Stimulated activated CD4-positive, alpha-beta T cell treated with anti-CD3 and anti-CD28 coated beads, TNF-alpha, amount 100 ng/mL, for 48 hours (primary cell): ENCODE results near the gene BSPRY.

Experiments
- DNase-seq, 3 donors: peaks; one replicate each; pipeline ENCODE4 v3.0.0-alpha.2; 2020; ENCODE audit warnings: low read depth in 3 of 3

The BSPRY gene

DNA sequence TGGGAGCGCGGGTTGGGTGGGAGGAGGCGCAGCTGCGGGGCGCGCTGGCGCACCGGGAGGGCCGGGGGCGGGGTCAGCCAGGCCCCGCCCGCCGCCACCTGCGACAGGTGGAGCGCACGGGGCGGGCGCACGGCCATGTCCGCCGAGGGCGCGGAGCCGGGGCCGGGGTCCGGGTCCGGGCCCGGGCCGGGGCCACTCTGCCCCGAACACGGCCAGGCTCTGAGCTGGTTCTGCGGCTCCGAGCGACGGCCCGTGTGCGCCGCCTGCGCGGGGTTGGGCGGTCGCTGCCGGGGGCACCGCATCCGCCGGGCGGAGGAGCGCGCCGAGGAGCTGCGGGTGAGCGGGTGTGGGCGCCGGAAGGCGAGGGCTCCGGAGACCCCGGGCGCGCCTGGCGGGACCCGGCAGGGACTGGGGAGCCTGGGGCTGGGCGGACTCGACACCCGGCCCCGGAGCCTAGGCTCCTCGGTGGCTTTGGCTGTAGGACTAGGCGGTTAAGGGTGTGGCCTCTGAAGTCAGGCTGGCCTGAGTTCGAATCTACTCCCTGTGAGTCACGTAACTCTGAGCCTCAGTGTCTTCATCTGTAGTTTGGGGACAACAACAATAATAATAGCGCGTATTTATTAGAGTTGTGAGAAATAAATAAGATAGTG is at the start of gene BSPRY:
Gene BSPRY, plus strand, starts transcription at position 97 of the 650 bp plus-strand sequence. Its CDS starts 39 bp downstream, at position 136.
- DNase-seq: no peak

DNA sequence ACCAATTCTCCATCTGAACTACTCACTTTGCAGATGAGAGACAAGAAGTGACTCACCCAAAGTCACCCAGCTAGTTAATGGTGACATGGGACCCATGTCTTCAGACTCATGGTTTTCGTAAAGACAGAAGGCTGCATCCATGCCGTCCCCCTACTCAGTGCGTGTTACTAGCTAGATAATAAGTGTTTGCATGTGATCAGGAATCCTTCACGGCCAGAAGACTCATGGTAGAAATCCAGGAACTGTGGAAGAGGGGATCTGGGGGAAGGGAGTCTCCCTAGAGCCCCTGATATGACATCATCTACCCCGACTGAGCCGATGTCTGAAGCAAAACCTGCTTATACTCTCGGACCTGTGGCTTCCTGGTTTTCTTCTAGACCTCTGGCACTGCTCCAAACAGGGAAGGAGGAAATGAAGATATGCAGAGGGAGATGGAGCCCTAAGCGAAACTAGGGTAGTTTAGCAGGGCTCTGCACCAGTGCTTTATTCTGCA is 49.5 kb upstream of the BSPRY start:
- no peak for DNase-seq

GRCh38 chr9:113301548-113301947 is 47.8 kb upstream of the BSPRY start:
- no peak for DNase-seq

GRCh38 chr9:113302792-113303418 is 46.4 kb upstream of the BSPRY start, which contains the start of gene RNF183:
RNF183 (minus strand) TSS chr9:113303376; CDS start chr9:113298184, 5,192 bp downstream.
- no peak for DNase-seq

DNA sequence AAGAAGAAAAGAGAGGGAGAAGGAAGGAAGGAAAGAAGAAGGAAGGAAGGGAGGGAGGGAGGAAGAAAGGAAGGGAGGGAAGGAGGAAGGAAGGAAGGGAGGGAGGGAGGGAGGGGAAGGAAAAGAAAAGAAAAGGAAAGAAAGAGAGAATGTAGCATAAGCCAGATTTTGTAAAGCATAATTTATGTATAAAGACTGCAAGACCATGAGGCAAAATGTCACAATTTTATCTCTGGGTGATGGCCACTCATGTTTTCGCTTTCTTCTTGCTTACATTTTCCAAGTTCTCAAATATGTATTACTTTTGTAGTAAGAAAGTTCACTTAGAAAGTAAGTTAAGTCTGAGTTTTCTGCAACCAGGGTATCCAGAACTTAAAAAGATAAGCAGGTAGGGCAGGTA is 42.8 kb upstream of the BSPRY start:
- DNase-seq: no peak

DNA sequence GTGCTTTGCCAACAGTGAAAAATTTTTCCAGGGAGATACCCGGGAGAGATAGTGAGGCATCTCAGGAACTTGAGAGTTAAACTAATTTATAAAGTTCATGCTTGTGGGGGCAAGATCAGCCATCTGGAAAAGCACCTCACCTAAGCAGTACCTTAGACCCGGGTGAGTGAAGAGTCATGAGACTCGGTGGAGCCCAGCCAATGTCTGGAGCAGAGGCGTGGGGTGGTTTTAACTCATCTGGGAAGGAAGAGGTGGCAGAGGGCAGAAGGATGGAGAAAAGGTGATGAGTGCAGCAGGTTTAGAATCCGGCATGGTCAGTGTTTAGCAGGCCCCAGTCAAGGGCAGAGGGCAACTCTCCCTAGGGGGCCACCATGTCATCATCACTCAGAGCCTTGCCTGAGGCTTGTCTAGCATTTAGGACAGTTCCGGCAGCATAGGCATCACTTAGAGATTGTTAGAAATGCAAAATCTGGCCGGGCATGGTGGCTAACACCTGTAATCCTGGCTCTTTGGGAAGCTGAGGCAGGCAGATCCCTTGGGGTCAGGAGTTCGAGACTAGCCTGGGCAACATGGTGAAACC is 41.9 kb upstream of the BSPRY start:
- DNase-seq: no peak

DNA sequence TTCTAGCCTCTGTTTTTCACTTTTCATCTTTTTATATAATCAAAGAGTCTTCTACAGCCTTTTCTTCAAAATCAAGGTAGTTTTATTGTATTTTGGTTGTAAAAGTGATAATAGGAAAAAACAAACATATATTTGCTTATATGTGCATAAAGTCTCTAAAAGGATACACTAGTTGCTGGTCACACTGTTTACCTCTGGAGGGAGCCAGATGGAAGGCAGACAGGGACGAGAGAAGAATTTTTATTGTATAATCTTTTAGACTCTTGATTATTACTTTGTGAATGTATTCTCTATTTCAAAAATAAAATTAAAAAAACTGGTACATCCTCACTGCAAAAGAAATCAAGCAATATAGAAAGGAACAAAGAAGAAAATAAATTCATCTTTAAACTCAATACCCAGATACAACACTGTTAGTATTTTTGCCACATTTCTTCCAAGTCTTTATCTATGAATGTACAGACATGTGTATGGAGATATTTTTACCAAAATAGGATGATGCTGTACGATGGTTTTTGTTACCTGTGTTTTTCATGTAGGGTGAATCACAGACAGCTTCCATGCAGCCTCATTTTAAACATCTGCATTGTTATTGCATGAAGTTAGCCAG is 40.0 kb upstream of the BSPRY start:
- DNase-seq: no peak

DNA sequence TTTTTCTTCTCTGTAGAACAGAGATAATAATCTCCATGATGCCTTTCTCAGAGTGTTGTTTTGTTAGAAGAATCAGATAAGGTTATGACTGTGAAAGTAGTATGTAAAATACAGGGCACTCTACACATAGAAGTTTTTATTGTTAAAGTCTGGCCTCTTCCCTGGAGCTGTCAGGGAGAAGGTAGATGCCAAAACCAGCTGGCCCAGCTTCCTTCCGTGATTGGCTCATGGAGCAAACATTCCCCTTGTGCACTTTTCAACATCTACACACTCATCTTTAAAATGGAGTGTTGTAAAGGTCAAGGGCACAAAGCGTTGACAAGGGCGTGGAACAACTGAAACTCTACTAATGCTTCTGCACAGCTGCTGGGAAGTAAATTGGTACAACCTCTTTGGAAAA is 38.8 kb upstream of the BSPRY start:
- DNase-seq: no peak

- DNase-seq: no peak
Measured at GRCh38 chr9:113311961-113312360, 37.4 kb upstream of the BSPRY start.

GRCh38 chr9:113313261-113313660 is 36.1 kb upstream of the BSPRY start:
- DNase-seq: no peak

- DNase-seq: no peak
Measured at GRCh38 chr9:113315231-113315630, 34.1 kb upstream of the BSPRY start.

DNA sequence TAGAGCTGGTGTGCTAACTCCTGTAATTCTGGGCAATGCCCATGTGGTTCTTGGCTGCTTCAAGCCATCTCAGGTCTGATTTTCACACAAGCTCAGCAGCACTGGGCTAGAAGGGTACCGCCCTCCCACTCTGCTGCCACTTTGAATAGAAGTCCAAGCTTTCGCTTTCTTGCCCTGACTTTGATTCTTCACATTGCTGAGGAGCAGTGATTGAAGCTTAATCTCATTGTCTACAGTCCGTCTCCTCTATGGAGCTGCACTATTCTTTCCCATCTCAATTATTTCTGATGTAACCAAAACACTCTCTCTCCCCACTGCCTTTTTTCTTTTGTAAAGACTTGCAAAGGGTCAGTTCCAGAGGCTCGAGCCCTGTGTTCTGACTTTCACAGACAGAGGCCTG is 33.3 kb upstream of the BSPRY start:
- DNase-seq: no peak

- no peak for DNase-seq
Measured at GRCh38 chr9:113317777-113318176, 31.6 kb upstream of the BSPRY start.

- no peak for DNase-seq
Measured at GRCh38 chr9:113319054-113319453, 30.3 kb upstream of the BSPRY start.

DNA sequence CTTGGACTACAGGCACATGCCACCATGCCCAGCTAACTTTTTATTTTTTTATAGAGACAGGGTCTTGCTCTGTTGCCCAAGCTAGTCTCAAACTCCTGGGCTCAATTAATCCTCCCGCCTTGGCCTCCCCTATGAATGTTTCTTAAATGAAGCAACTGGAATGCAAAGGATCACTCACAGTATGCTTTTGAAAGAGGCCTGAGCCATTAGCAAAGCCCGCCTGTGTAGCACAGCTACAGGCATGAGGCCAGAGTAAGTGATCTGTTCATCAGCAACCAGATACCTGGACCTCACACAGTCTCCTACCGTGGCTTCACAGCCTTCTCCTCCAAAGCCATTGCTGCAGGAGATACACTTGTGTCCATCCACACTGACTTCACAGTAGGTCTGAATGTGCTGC is 29.3 kb upstream of the BSPRY start:
- no peak for DNase-seq

DNA sequence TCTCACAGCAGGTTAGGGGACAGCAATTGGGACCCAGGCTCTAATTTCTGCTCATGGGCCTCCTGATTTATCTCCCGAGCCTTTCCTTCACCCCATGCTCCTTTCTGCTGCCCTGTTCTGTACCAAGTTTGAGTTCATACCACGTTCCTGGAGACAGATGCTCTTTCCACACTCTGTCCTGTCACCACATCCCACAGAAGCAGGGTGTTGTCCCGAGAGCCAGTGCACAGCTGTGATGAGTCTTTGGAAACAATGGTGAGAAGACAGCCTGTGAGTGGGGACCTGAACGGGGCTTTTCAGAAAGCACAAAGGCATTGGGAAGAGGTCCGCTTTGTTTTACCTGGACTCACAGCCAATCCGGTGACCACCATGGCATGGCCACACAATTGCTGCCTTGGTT is 26.7 kb upstream of the BSPRY start:
- DNase-seq: no peak

DNA sequence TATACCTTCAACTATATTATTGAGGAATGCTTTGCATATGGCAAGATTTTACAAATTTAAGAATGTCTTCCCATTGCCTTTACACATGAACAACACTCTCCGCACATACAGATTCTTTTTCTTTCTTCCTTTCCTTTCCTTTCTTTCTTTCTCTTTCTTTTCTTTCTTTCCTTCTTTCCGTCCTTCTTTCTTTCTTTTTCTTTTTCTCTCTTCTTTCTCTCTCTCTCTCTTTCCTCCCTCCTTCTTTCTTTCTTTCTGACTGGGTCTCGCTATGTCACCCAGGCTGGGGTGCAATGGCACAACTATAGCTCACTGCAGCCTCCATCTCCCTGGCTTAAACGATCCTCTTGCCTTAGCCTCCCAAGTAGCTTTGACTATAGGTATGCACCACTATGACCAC is 23.1 kb upstream of the BSPRY start:
- DNase-seq: no peak

DNA sequence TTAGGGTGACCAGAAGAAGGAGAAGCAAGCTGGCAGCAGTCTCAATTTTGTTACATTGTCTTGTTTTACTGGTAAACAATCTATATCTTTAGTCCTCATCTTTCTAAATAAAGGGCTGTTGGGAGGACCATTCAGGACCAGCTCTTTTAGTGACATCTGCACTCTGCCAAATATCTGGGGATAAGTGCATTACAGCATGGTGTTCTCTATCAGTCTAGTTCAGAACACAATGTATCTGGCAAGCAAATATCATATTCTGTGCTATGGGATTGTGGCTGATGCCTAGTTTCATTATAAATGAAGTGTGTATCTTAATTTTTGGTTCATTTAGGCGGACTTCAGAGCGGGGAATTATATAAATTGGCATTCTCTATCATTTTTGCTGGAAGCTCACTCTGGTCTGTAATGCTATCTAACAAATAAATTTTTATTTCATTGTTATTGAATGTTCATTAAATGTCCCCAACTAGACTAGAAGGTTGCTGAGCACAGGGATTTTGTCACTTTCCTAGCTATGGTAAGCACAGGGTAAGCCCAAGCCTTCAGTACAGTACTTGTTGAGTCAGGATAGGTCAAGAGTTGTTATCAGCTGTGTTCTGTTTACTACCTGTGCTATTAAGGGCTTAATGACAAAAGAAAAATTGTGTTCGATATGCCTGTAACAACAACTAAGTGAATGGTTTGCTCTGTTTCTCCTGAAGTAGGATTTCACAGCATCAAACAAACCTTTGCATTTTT is 21.1 kb upstream of the BSPRY start:
- no peak for DNase-seq

- DNase-seq: no peak
Measured at GRCh38 chr9:113331780-113332179, 17.6 kb upstream of the BSPRY start.

- DNase-seq: no peak
Measured at GRCh38 chr9:113337714-113338113, 11.6 kb upstream of the BSPRY start.

DNA sequence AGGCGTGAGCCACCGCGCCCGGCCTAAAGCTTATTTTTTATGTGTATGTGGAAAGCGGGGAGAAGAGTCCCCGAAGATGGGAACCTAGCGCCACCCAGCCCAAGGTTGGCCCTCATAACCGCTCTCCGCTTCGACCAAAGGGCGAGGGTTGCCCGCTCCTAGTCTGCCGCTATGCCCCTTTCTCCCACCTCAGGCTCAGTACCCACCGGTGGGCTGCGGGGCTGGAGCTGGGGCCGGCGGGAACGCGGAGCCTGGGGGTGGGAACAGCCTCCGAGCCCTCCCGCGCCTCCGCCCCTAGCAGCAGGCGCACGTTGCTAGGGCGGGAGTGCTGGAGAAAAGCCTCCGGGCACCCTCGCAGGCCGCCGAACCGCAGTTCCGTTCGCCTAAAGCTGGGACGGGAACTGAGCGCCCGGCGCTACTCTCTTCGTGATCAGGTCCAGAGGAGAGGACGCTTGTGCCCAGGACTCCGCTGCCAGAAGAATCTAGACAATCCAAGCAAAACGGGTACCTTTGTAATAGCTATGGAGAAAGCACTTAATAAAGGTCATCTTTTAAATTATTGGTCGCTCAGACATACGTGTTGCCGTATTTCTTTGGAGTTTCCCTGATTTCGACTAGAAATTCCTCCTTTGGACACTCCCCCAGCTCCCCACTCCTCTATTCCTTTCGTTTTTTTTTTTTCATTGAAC is 9.2 kb upstream of the BSPRY start, which contains the start of gene WDR31:
Gene WDR31, minus strand, starts transcription at position 265 of the 689 bp plus-strand sequence. CDS start 8,253 bp downstream, outside the sequence.
- peak; percentile 62 to 75 (median 73) for DNase-seq
